ENCODE data around the gene RREB1.
"Not testable (repeated sequence)": the region's sequence is repeated elsewhere in the genome, so short reads cannot be mapped to it uniquely, and the experiment has no call there.

- not testable (repeated sequence) for TF ChIP-seq CTCF, POLR2AphosphoS5, POLR2A (IDR thresholded peaks at IDR 0.05)
These were observed 155.7 kb downstream of the RREB1 start for GRCh38 chr6:7263519-7263805.

Data from suprapubic skin (tissue), 4 donors.